Activated naive CD4-positive, alpha-beta T cell treated with anti-CD3 and anti-CD28 coated beads, Interleukin-2, amount 50 U/mL, for 72 hours (primary cell): ENCODE measurements around the gene PSG2. TPM values are rescaled to one million over a fixed set of nuclear protein-coding genes. Genes with fewer than 3 reads are reported as not detected.
"Not testable (repeated sequence)": the region's sequence is repeated elsewhere in the genome, so short reads cannot be mapped to it uniquely, and the experiment has no call there.

Experiments used
- ATAC-seq, 2 donors: fragments of 150-1000 bp; cut with Tn5 transposase; 2 replicates each; pipeline ENCODE4 v1.10.0; 2021; ENCODE audit warnings: mild to moderate bottlenecking in 2 of 2, moderate library complexity in 2 of 2
- DNase-seq, 2 donors: peaks; one replicate each; pipeline ENCODE4 v3.0.0; 2021 to 2022; ENCODE audit warnings: low spot score in 2 of 2
- H3K27ac Mint-ChIP-seq, 2 donors: one replicate each; pipeline ENCODE4 v1.8.0; 2022; ENCODE audit warnings: mild to moderate bottlenecking in 2 of 2, mixed read lengths in 2 of 2
- H3K36me3 Mint-ChIP-seq, 2 donors: one replicate each; pipeline ENCODE4 v1.8.0; 2022; ENCODE audit warnings: mixed read lengths in 2 of 2
- H3K9me3 Mint-ChIP-seq, 2 donors: one replicate each; pipeline ENCODE4 v1.8.0; 2022; ENCODE audit warnings: mixed read lengths in 2 of 2
- total RNA-seq, 2 donors: library from RNA; stranded (reverse); gene quantifications; one replicate each; pipeline ENCODE4 v1.2.3, GENCODE V29; 2022

PSG2 gene
- total RNA-seq, 2 donors from 2014 or later, result not detected

GRCh38 chr19:43087702-43088340 is 5.3 kb upstream of the PSG2 start:
- ATAC-seq, H3K27ac Mint-ChIP-seq, H3K9me3 Mint-ChIP-seq, H3K36me3 Mint-ChIP-seq: not testable (repeated sequence)
- peak in 1 of 2 donors; percentile 31 for DNase-seq

GRCh38 chr19:43085796-43086530 is 3.5 kb upstream of the PSG2 start:
- H3K9me3 Mint-ChIP-seq, DNase-seq, H3K36me3 Mint-ChIP-seq, ATAC-seq, H3K27ac Mint-ChIP-seq: not testable (repeated sequence)

- not testable (repeated sequence) for H3K9me3 Mint-ChIP-seq, H3K36me3 Mint-ChIP-seq, ATAC-seq, H3K27ac Mint-ChIP-seq
- peak in 1 of 2 donors; percentile 43 for DNase-seq
Measured at GRCh38 chr19:43084196-43084832, 1.8 kb upstream of the PSG2 start.

- DNase-seq, H3K36me3 Mint-ChIP-seq, H3K9me3 Mint-ChIP-seq, H3K27ac Mint-ChIP-seq, ATAC-seq: not testable (repeated sequence)
Measured at GRCh38 chr19:43083721-43084120, 1.2 kb upstream of the PSG2 start.

GRCh38 chr19:43078311-43078710 is 4.2 kb downstream of the PSG2 start:
- no peak for ATAC-seq
- H3K36me3 Mint-ChIP-seq, result no peaks in the 10 kb centered on the region
- H3K27ac Mint-ChIP-seq, result no peak overlapping the region
- no peak for DNase-seq
- H3K9me3 Mint-ChIP-seq, result no peaks in the 10 kb centered on the region

DNA sequence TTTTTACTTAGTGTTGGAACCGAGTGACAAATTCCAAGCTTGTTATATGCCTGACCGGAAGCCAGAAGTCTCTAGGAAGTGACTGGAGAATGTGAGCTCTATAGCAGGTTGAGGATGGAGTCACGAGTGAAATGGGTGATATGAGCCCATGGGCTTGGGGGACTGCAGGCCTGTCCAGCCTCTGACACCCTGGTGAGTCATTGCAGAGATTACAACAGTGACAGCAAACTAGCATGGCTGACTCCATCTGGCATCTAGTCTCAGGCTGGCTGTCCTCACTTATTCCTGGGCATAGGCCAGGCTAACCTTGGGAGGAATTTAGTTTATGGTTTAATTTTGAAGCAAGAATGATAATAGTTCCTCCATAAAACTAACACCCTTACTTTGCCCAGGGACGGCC is 4.6 kb downstream of the PSG2 start:
- H3K9me3 Mint-ChIP-seq, ATAC-seq, H3K36me3 Mint-ChIP-seq, H3K27ac Mint-ChIP-seq, DNase-seq: not testable (repeated sequence)

- not testable (repeated sequence) for H3K27ac Mint-ChIP-seq, DNase-seq, H3K36me3 Mint-ChIP-seq, ATAC-seq
- peaks cover 3 to 13% of the 10 kb centered on the region in 2 donors for H3K9me3 Mint-ChIP-seq
Measured at GRCh38 chr19:43062418-43062817, 20.1 kb downstream of the PSG2 start.

GRCh38 chr19:43061326-43061725 is 21.2 kb downstream of the PSG2 start:
- Mint-ChIP-seq H3K36me3 (peaks cover 6 to 17% of the 10 kb centered on the region in 2 donors), H3K9me3 (peaks cover 9 to 13% of the 10 kb centered on the region in 2 donors)
- DNase-seq, H3K27ac Mint-ChIP-seq, ATAC-seq: not testable (repeated sequence)

DNA sequence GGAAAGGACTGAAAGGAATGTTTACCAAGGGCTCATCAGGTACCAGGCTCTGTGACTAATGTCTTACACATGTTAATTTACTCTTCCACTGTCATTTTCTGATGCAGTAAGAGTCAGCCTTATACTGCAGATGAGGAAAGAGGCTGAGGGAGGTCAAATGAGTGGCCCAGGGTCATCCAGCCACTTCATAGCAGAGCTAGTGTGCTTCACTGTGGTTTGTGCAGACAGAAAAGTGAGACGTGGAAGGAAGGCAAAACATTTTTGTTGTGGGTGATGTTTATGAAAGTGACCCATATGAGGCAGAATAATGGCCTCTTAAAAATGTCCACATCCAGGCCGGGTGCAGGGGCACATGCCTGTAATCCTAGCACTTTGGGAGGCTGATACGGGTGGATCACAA is 22.2 kb downstream of the PSG2 start:
- not testable (repeated sequence) for ATAC-seq, DNase-seq, H3K27ac Mint-ChIP-seq
- peaks cover 13 to 17% of the 10 kb centered on the region in 2 donors for H3K9me3 Mint-ChIP-seq
- H3K36me3 Mint-ChIP-seq, result peaks cover 6 to 26% of the 10 kb centered on the region in 2 donors

DNA sequence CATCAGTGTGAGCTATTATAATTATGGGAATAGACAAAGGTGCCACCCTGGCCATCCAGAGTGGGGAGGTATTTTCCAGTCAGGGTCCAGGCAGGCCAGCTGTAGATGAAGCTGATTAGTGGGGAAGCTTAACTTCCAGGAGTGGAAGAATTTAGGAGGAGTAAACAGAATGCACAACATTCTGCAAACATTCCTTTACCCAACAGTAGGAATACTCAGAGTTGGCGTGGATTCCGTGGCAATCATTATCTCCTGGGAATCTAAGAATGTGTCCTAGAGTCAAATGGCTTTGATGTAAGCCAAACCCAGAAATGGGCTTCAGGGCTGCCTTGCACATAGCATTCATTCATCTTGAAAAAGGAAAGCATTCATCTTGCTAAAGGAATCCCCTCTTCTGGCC is 23.0 kb downstream of the PSG2 start:
- not testable (repeated sequence) for DNase-seq, ATAC-seq, H3K27ac Mint-ChIP-seq
- H3K9me3 Mint-ChIP-seq, result peaks cover 17 to 21% of the 10 kb centered on the region in 2 donors
- H3K36me3 Mint-ChIP-seq, result peaks cover 6 to 33% of the 10 kb centered on the region in 2 donors

GRCh38 chr19:43058440-43058839 is 24.1 kb downstream of the PSG2 start:
- not testable (repeated sequence) for H3K27ac Mint-ChIP-seq, ATAC-seq, DNase-seq
- H3K36me3 Mint-ChIP-seq, result peaks cover 6 to 33% of the 10 kb centered on the region in 2 donors
- H3K9me3 Mint-ChIP-seq, result peaks cover 17 to 25% of the 10 kb centered on the region in 2 donors

DNA sequence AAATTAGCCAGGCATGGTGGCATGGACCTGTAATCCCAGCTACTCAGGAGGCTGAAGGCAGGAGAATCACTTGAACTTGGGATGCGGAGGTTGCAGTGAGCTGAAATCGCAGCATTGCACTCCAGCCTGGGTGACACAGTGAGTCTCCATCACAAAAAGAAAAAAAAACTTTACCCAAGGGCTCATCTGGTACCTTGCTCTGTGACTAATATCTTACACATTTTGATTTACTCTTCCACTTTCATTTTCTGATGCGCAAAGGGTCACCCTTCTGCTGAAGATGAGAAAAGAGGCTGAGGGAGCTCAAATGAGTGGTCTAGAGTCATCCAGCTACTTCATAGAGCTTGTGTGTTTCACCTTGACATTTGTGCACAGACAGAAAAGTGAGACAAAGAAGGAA is 34.5 kb downstream of the PSG2 start:
- not testable (repeated sequence) for ATAC-seq, DNase-seq, H3K27ac Mint-ChIP-seq, H3K36me3 Mint-ChIP-seq, H3K9me3 Mint-ChIP-seq

DNA sequence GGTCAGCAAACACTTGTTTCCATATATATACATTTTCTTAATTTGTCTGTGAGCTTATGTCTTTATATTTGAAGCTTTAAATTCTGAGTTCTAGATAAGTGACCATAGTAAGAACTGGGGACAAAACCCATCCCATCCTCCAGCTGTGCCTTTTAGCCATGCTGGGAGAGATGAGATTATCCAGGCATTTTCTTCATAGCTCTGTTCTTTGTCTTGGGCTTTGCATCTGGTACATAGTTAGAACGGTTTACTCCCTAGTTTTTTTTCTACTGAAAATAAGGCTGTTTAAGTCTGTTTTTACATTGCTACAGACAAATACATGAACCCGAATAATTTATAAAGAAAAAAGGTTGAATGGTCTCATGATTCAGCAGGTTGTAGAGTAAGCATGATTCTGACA is 35.9 kb downstream of the PSG2 start:
- H3K27ac Mint-ChIP-seq, DNase-seq, ATAC-seq, H3K36me3 Mint-ChIP-seq, H3K9me3 Mint-ChIP-seq: not testable (repeated sequence)

DNA sequence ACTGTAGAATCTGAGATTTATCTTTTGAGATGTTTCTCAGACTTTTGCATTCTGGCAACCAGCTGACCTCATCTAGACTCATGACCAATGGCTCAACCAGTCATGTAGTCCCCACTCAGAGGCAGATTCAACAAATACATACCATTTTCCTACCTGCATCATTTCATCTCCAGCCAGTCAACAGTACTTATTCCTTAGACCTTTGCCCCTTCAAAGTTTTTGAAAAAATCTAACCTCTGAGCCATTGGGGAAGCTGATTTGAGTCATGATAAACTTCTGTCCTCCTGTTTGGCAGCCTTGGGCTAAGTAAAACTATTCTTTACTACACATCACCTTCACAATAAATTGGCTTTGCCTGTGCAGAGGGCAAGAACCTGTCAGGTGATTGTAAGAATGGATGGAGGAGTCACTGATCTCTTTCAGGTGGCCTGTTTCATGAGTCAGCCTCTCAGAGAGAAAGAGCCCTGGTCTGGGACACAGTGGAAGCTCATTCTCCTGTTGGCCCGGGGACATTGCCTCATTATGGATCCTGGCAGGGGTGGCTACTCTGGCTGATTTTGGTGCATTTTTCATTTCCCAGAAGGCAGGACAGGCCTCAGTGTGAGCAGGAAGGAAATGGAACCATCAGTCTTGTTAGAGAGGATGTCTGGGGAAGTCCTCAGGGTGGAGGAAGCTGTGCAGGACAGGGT is 38.9 kb downstream of the PSG2 start:
- DNase-seq, ATAC-seq, H3K36me3 Mint-ChIP-seq, H3K9me3 Mint-ChIP-seq: not testable (repeated sequence)
- peak overlapping the region in 1 of 2 donors; percentile 55 for H3K27ac Mint-ChIP-seq

DNA sequence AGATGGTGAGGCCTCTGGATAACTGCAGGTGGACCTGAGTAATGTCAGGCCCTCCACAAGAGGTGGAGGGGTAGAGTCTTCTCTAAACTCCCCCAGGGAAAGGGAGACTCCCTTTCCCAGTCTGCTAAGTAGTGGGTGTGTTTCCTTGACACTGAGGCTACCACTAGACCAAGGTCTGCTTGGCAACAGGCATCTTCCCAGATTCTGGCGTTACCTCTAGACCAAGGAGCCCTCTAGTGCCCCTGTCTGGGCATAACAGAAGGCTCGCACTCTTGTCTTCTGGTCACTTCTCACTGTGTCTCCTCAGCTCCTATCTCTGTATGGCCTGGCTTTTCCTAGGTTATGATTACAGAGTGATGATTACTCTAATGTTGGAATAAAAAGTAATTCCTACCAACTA is 50.9 kb downstream of the PSG2 start:
- not testable (repeated sequence) for ATAC-seq, H3K36me3 Mint-ChIP-seq, H3K27ac Mint-ChIP-seq, H3K9me3 Mint-ChIP-seq, DNase-seq

- H3K36me3 Mint-ChIP-seq, result no peaks in the 10 kb centered on the region
- DNase-seq (no peak), ATAC-seq (no peak)
- H3K9me3 Mint-ChIP-seq, result no peaks in the 10 kb centered on the region
- H3K27ac Mint-ChIP-seq, result no peak overlapping the region
Measured at GRCh38 chr19:43028866-43029265, 53.6 kb downstream of the PSG2 start.

GRCh38 chr19:43027985-43028384 is 54.5 kb downstream of the PSG2 start:
- ATAC-seq, DNase-seq, H3K36me3 Mint-ChIP-seq, H3K27ac Mint-ChIP-seq, H3K9me3 Mint-ChIP-seq: not testable (repeated sequence)
